GM13976 (cell line): ENCODE results near the gene RSPRY1.

Experiments used
- DNase-seq: peaks from one replicate; pipeline ENCODE4 v3.0.0; 2012; ENCODE audit warnings: low spot score
- in situ Hi-C: fragments of 300-500 bp; cut with MboI; formaldehyde crosslinking; loops from one replicate; pipeline ENCODE4 v1.12.0; 2022; ENCODE audit warnings: low sequenced_read_pairs, mixed read lengths, inconsistent platforms; ENCODE audit not compliant: unreplicated experiment
- TF ChIP-seq, protein P1 (sequence below): IDR thresholded peaks from 2 replicates; pipeline ENCODE4 v1.5.1; 2012; ENCODE audit warnings: borderline replicate concordance, mild to moderate bottlenecking; ENCODE audit not compliant: insufficient read depth; ENCODE audit errors: extremely low read depth, missing control alignments, control extremely low read depth

Gene RSPRY1

DNA sequence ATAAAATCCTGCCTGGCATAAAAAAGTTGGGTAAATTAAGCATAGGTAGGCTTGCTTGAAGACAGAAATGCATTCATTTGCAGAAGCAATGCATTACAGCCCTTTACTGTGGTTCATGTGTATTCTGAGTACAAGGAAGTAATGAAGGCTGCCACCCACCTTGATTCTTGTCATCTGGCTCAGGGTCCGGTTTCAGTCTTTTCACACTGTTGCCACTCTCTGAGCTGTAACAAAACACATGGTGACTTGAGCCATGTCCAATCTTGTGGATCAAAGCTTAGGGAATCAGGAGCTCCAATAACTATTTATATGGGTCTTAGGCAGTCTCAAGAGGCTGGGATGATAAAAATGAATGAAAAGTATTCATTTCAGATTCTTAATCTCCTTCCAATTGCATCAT lies 22.3 kb upstream of the RSPRY1 start:
- in situ Hi-C loops = loop anchor here (10.0 kb wide), 1 partner anchor 69 kb away; the partner anchor contains the start of gene CPNE2
- TF ChIP-seq, protein P1, sequence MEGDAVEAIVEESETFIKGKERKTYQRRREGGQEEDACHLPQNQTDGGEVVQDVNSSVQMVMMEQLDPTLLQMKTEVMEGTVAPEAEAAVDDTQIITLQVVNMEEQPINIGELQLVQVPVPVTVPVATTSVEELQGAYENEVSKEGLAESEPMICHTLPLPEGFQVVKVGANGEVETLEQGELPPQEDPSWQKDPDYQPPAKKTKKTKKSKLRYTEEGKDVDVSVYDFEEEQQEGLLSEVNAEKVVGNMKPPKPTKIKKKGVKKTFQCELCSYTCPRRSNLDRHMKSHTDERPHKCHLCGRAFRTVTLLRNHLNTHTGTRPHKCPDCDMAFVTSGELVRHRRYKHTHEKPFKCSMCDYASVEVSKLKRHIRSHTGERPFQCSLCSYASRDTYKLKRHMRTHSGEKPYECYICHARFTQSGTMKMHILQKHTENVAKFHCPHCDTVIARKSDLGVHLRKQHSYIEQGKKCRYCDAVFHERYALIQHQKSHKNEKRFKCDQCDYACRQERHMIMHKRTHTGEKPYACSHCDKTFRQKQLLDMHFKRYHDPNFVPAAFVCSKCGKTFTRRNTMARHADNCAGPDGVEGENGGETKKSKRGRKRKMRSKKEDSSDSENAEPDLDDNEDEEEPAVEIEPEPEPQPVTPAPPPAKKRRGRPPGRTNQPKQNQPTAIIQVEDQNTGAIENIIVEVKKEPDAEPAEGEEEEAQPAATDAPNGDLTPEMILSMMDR = no peak
- no peak for DNase-seq

GRCh38 chr16:57165483-57165882 lies 20.6 kb upstream of the RSPRY1 start:
- TF ChIP-seq, protein P1 = no peak
- no peak for DNase-seq
- in situ Hi-C loops = loop anchor here (10.0 kb wide), 1 partner anchor 71 kb away; the partner anchor contains the start of gene CPNE2

- DNase-seq = no peak
- in situ Hi-C loops = loop anchor here (10.0 kb wide), 1 partner anchor 71 kb away; the partner anchor contains the start of gene CPNE2
- TF ChIP-seq, protein P1 = no peak
These were observed 20.2 kb upstream of the RSPRY1 start for GRCh38 chr16:57165938-57166337.

GRCh38 chr16:57166451-57166850 lies 19.7 kb upstream of the RSPRY1 start:
- DNase-seq = no peak
- in situ Hi-C loops = loop anchor here (10.0 kb wide), 1 partner anchor 72 kb away; the partner anchor contains the start of gene CPNE2
- TF ChIP-seq, protein P1 = no peak

- in situ Hi-C loops = loop anchor here (10.0 kb wide), 1 partner anchor 72 kb away; the partner anchor contains the start of gene CPNE2
- DNase-seq = no peak
- TF ChIP-seq, protein P1 = no peak
These were observed 19.2 kb upstream of the RSPRY1 start for GRCh38 chr16:57166951-57167350.

DNA sequence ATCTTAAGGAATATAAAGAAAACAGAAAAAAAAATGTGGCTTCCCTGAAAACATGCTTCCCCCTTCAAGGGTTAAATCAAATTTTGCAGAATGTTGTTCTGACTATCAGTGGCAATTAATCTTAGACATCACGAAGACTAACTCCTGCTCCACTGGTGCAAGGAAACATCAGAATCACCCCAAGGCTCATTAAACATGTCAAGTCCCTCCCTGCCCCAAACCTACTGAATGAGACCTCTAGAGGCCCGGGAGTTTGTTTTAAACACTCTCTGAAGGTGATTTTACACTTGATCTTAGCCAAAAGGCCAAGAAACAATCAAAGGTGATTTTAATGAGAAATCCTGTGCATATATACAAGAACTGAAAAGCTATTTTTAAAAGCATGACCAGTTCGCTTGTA lies 18.6 kb upstream of the RSPRY1 start:
- TF ChIP-seq, protein P1 = no peak
- in situ Hi-C loops = loop anchor here (10.0 kb wide), 1 partner anchor 73 kb away; the partner anchor contains the start of gene CPNE2
- no peak for DNase-seq

- in situ Hi-C loops = loop anchor here (10.0 kb wide), 1 partner anchor 73 kb away; the partner anchor contains the start of gene CPNE2
- DNase-seq = peak; percentile 59
- TF ChIP-seq, protein P1 = peak; percentile 70
These were observed 18.2 kb upstream of the RSPRY1 start for GRCh38 chr16:57167953-57168352.
